SK-N-SH (cell line): ENCODE results near the gene DUSP10.

Source experiments
- CTCF ChIP-seq: fragments of 200-600 bp; sonication (generic); IDR thresholded peaks from 2 replicates; pipeline ENCODE4 v1.6.1; 2017; ENCODE audit warnings: antibody characterized with exemption, mild to moderate bottlenecking, moderate library complexity
- NRF1 ChIP-seq: IDR thresholded peaks from 2 replicates; pipeline ENCODE4 v1.6.1; 2012; ENCODE audit warnings: low read depth, mild to moderate bottlenecking, low read length
- RAD21 ChIP-seq: IDR thresholded peaks from 2 replicates; pipeline ENCODE4 v1.6.1; 2012; ENCODE audit warnings: mild to moderate bottlenecking, low read length

GRCh38 chr1:221786647-221787046 is 44.8 kb upstream of the DUSP10 start:
- TF ChIP-seq CTCF (no peak), NRF1 (no peak), RAD21 (no peak)
